HG03457 (cell line): Measurements from ENCODE around the gene TIMM13.
"Not testable (repeated sequence)": the region's sequence is repeated elsewhere in the genome, so short reads cannot be mapped to it uniquely, and the experiment has no call there.

Experiments
- ATAC-seq: cut with Tn5 transposase; IDR thresholded peaks from one replicate; pipeline ENCODE4 v1.9.1; 2021; ENCODE audit warnings: moderate number of reproducible peaks; ENCODE audit not compliant: unreplicated experiment

Gene TIMM13

GRCh38 chr19:2416321-2417097 is 10.9 kb downstream of the TIMM13 start:
- ATAC-seq, result no peak

GRCh38 chr19:2415973-2416319 is 11.4 kb downstream of the TIMM13 start:
- no peak for ATAC-seq

GRCh38 chr19:2415281-2415972 is 12.0 kb downstream of the TIMM13 start:
- no peak for ATAC-seq

- no peak for ATAC-seq
Measured at GRCh38 chr19:2413629-2414028, 13.8 kb downstream of the TIMM13 start.

- no peak for ATAC-seq
Measured at GRCh38 chr19:2413159-2413558, 14.2 kb downstream of the TIMM13 start.

GRCh38 chr19:2412449-2412848 is 14.9 kb downstream of the TIMM13 start:
- no peak for ATAC-seq

GRCh38 chr19:2411709-2412108 is 15.7 kb downstream of the TIMM13 start:
- no peak for ATAC-seq

GRCh38 chr19:2410023-2410422 is 17.4 kb downstream of the TIMM13 start:
- ATAC-seq, result no peak

- ATAC-seq, result no peak
Measured at GRCh38 chr19:2409352-2409912, 18.0 kb downstream of the TIMM13 start.

GRCh38 chr19:2408247-2408646 is 19.1 kb downstream of the TIMM13 start:
- no peak for ATAC-seq

GRCh38 chr19:2399582-2399981 is 27.8 kb downstream of the TIMM13 start:
- ATAC-seq, result no peak

- ATAC-seq, result no peak
Measured at GRCh38 chr19:2398735-2399305, 28.6 kb downstream of the TIMM13 start.

- ATAC-seq, result not testable (repeated sequence)
Measured at GRCh38 chr19:2397173-2397572, 30.2 kb downstream of the TIMM13 start.

- not testable (repeated sequence) for ATAC-seq
Measured at GRCh38 chr19:2395293-2395829, 32.0 kb downstream of the TIMM13 start.

GRCh38 chr19:2394442-2395292 is 32.7 kb downstream of the TIMM13 start:
- no peak for ATAC-seq

GRCh38 chr19:2394054-2394441 is 33.3 kb downstream of the TIMM13 start:
- ATAC-seq, result no peak

GRCh38 chr19:2392899-2393298 is 34.5 kb downstream of the TIMM13 start:
- ATAC-seq, result not testable (repeated sequence)

GRCh38 chr19:2392366-2392765 is 35.0 kb downstream of the TIMM13 start:
- ATAC-seq, result no peak

- ATAC-seq, result no peak
Measured at GRCh38 chr19:2391118-2391725, 36.2 kb downstream of the TIMM13 start.

GRCh38 chr19:2389594-2389993 is 37.8 kb downstream of the TIMM13 start:
- no peak for ATAC-seq
